ENCODE measurements around the gene CAPN3.

- no peak for TF ChIP-seq CTCF (IDR thresholded peaks at IDR 0.05; ENCODE audit: poor library complexity)
- no peak for TF ChIP-seq EZH2 (IDR thresholded peaks at IDR 0.05; ENCODE audit: borderline replicate concordance)
- TF ChIP-seq EZH2phosphoT487 (IDR thresholded peaks at IDR 0.05; ENCODE audit: low read depth, severe bottlenecking, unreplicated experiment) = no peak
Observed at GRCh38 chr15:42411884-42412283, 52.6 kb downstream of the CAPN3 start.
